HFFc6 (cell line): Measurements from ENCODE around the gene TXNRD1. TPM values are rescaled to one million over a fixed set of nuclear protein-coding genes. Genes with fewer than 3 reads are reported as not detected.
A peak's percentile ranks its signal among the peaks of the same experiment; 100 is the strongest.

Experiments used
- DNase-seq: peaks from one replicate; pipeline ENCODE4 v3.0.0-alpha.2; 2018
- H3K27ac Mint-ChIP-seq: 2 replicates; pipeline ENCODE4 v1.8.0; 2020; ENCODE audit warnings: mild to moderate bottlenecking, mixed read lengths
- H3K27me3 Mint-ChIP-seq: 2 replicates; pipeline ENCODE4 v1.8.0; 2021; ENCODE audit warnings: mild to moderate bottlenecking, moderate library complexity, mixed read lengths; ENCODE audit not compliant: insufficient read depth
- H3K36me3 Mint-ChIP-seq: 2 replicates; pipeline ENCODE4 v1.8.0; 2021; ENCODE audit warnings: low read depth, mixed read lengths
- H3K4me1 Mint-ChIP-seq: 2 replicates; pipeline ENCODE4 v1.8.0; 2020; ENCODE audit warnings: low read depth, mixed read lengths
- H3K4me3 Mint-ChIP-seq: 2 replicates; pipeline ENCODE4 v1.8.0; 2020; ENCODE audit warnings: mild to moderate bottlenecking, moderate library complexity, mixed read lengths
- H3K9me3 Mint-ChIP-seq: 2 replicates; pipeline ENCODE4 v1.8.0; 2020; ENCODE audit warnings: mild to moderate bottlenecking, mixed read lengths
- total RNA-seq, 6 experiments: library from RNA; stranded (reverse); fragmentation: NEBNext Ultra II Directional; extraction: Animal tissue kit (Norgen Biotek cat#: 25700); gene quantifications; 2 replicates in 1 of 6; 3 replicates in 5 of 6; pipeline ENCODE4 v1.2.3, GENCODE V29; 2021
- TF ChIP-seq, protein P1 (sequence below): fragments of 200-600 bp; sonication (generic); IDR thresholded peaks from 2 replicates; pipeline ENCODE4 v1.5.0; 2021; ENCODE audit warnings: antibody characterized with exemption, mild to moderate bottlenecking

TXNRD1 gene
- total RNA-seq, 6 experiments from 2014 or later, result 468 to 851 (median 784) TPM

DNA sequence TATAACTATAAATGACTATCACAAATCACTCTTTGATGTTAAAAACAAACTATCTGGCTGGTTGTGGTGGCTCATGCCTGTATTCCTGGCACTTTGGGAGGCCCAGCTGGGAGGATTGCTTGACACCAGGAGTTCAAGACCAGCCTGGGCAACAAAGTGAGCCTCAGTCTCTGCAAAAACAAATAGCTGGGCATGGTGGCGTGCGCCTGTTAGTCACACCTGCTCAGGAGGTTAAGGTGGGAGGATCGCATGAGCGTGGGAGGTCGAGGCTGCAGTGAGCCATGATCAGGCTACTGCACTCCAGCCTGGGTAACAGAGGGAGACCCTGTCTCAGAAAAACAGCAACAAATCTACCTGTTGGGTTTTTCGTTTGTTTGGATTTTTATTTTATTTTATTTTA, 5.4 kb downstream of the TXNRD1 start:
- peak overlapping the region; percentile 100 for H3K27ac Mint-ChIP-seq
- DNase-seq, result no peak
- no peaks in the 10 kb centered on the region for H3K9me3 Mint-ChIP-seq
- H3K27me3 Mint-ChIP-seq, result no peaks in the 10 kb centered on the region
- H3K36me3 Mint-ChIP-seq, result peaks cover 13% of the 10 kb centered on the region; the same call in 1 of the 2 replicates
- no peak overlapping the region for H3K4me3 Mint-ChIP-seq
- TF ChIP-seq, protein P1, sequence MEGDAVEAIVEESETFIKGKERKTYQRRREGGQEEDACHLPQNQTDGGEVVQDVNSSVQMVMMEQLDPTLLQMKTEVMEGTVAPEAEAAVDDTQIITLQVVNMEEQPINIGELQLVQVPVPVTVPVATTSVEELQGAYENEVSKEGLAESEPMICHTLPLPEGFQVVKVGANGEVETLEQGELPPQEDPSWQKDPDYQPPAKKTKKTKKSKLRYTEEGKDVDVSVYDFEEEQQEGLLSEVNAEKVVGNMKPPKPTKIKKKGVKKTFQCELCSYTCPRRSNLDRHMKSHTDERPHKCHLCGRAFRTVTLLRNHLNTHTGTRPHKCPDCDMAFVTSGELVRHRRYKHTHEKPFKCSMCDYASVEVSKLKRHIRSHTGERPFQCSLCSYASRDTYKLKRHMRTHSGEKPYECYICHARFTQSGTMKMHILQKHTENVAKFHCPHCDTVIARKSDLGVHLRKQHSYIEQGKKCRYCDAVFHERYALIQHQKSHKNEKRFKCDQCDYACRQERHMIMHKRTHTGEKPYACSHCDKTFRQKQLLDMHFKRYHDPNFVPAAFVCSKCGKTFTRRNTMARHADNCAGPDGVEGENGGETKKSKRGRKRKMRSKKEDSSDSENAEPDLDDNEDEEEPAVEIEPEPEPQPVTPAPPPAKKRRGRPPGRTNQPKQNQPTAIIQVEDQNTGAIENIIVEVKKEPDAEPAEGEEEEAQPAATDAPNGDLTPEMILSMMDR, result no peak
- peaks cover 78% of the 10 kb centered on the region for H3K4me1 Mint-ChIP-seq

DNA sequence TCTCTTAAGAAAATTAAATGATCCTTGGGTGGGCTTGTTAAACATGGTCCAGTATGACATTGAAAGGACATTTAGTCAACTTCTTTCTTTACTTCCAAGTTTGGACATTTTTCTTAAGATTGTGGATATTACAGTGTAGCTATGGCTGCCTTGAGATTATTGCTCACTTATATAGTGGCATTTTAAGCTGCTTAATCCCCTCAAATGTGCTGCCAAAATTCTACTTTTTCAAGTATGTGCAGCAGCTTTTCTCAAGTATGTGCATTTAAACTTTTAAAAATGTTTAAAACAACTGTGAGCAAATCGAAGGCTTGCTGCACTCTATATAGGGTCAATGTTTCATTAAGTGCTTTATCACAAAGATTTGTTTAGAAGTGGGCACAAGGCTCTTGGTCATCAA, 7.4 kb downstream of the TXNRD1 start:
- TF ChIP-seq, protein P1, result no peak
- Mint-ChIP-seq H3K4me3 (no peak overlapping the region), H3K27ac (no peak overlapping the region), H3K27me3 (no peaks in the 10 kb centered on the region), H3K36me3 (peaks cover 8% of the 10 kb centered on the region; the same call in 1 of the 2 replicates), H3K9me3 (no peaks in the 10 kb centered on the region), H3K4me1 (peaks cover 79% of the 10 kb centered on the region)
- no peak for DNase-seq

DNA sequence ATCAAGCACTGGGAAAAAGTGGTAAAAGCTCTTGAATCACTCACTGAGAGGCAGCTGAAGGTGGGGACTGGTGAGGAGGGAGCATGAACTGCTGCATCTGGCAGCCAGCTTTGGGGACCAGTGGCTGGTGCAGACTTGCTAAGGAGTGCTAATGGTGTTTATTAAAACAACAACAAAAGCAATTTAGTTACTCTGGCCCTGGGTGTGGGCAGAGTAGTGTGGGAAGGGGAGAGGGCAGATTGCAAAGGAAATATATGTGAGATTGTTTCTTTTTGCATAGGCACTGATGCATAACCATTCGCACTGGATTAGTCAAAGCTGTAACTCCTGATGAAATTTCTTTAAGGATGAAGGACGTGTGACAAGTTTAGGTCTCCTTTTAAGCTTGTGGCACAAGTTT, 8.1 kb downstream of the TXNRD1 start:
- no peaks in the 10 kb centered on the region for H3K9me3 Mint-ChIP-seq
- peak overlapping the region; percentile 26; the same call in 1 of the 2 replicates for H3K27ac Mint-ChIP-seq
- H3K4me1 Mint-ChIP-seq, result peaks cover 71% of the 10 kb centered on the region
- DNase-seq, result no peak
- TF ChIP-seq, protein P1, result no peak
- H3K36me3 Mint-ChIP-seq, result peaks cover 8% of the 10 kb centered on the region; the same call in 1 of the 2 replicates
- no peaks in the 10 kb centered on the region for H3K27me3 Mint-ChIP-seq
- H3K4me3 Mint-ChIP-seq, result no peak overlapping the region

DNA sequence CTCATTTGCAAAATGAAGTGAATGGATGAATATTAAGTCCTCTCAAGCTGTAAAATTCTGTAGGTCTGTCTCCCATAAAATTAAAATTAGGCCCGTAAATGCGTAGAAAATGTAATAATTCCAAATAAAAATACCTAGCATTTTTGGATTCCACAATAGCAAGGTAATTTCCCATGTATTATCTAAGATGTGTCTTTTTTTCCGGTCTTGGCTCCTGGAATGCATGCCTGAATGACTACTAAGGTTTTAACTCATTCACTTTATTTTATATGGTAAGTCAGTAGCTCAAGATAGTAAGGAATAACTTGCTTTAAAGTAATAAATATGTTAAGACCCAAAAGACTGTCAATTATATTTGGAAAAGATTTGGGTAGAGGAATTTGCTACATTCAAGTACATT, 11.1 kb downstream of the TXNRD1 start:
- no peaks in the 10 kb centered on the region for H3K27me3 Mint-ChIP-seq
- peak overlapping the region; percentile 56; the same call in 1 of the 2 replicates for H3K27ac Mint-ChIP-seq
- H3K4me1 Mint-ChIP-seq, result peaks cover 44% of the 10 kb centered on the region
- H3K9me3 Mint-ChIP-seq, result no peaks in the 10 kb centered on the region
- no peak overlapping the region for H3K4me3 Mint-ChIP-seq
- DNase-seq, result peak; percentile 41
- H3K36me3 Mint-ChIP-seq, result peaks cover 13% of the 10 kb centered on the region
- TF ChIP-seq, protein P1, result no peak

DNA sequence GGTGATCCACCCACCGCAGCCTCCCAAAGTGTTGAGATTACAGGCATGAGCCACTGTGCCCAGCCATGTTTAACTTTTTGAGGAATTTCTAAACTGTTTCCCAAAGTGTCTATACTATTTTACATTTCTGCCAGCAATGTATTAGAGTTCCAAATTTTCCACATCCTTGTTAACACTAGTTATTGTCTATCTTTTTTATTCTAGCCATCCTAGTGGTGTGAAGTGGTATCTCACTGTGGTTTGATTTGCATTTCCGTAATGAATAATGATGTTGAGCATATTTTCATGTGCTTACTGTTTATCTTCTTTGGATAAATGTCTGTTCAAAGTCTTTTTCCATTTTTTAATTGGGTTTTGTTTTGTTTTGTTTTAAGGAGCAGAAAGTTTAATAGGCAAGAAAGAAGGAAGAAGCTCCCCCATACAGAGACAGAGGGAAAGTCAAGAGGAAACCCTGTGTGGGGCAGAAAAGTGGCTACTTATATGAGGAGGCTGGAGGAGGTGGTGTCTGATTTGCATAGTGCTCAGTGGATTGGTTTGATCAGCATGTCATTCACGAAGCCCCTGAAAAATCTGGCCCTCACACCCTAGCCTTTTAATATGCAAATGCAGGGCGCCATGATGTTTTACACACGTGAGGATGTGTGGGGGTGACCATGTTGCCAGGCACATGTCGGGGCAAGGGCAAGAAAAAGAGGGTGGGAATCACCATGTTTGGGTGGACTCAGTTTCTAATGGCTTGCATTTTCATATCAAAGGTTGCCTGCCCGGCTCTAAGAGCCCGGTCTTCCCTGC, 14.9 kb downstream of the TXNRD1 start:
- H3K36me3 Mint-ChIP-seq, result peaks cover 26% of the 10 kb centered on the region
- peaks cover 16% of the 10 kb centered on the region for H3K4me1 Mint-ChIP-seq
- TF ChIP-seq, protein P1, result peak; percentile 54
- H3K27me3 Mint-ChIP-seq, result no peaks in the 10 kb centered on the region
- H3K9me3 Mint-ChIP-seq, result peaks cover 35% of the 10 kb centered on the region
- H3K27ac Mint-ChIP-seq, result no peak overlapping the region
- no peak for DNase-seq
- no peak overlapping the region for H3K4me3 Mint-ChIP-seq
